Fibroblast of mammary gland (primary cell): Measurements from ENCODE around the gene PHACTR1.
"Not testable (repeated sequence)": the region's sequence is repeated elsewhere in the genome, so short reads cannot be mapped to it uniquely, and the experiment has no call there.

Source experiments
- DNase-seq: peaks from one replicate; pipeline ENCODE4 v3.0.0-alpha.2; 2010; ENCODE audit warnings: low read depth
- H3K4me3 ChIP-seq: 2 replicates; pipeline ENCODE4 v1.5.1; 2011; ENCODE audit warnings: low read depth, mild to moderate bottlenecking, low read length, moderate library complexity; ENCODE audit not compliant: control insufficient read depth
- CTCF ChIP-seq: conservative IDR thresholded peaks from 2 replicates; pipeline ENCODE4 v1.5.1; 2011; ENCODE audit warnings: low read depth, low read length, inconsistent platforms; ENCODE audit not compliant: control insufficient read depth, insufficient read depth

The PHACTR1 gene

GRCh38 chr6:12760226-12760625 is 43.7 kb downstream of the PHACTR1 start:
- no peak for TF ChIP-seq CTCF
- H3K4me3 ChIP-seq = no peak overlapping the region
- no peak for DNase-seq

GRCh38 chr6:12760911-12761310 is 44.3 kb downstream of the PHACTR1 start:
- DNase-seq = no peak

GRCh38 chr6:12761376-12762115 is 45.0 kb downstream of the PHACTR1 start:
- TF ChIP-seq CTCF = no peak
- H3K4me3 ChIP-seq = no peak overlapping the region
- DNase-seq = peak; percentile 87

More at GRCh38 chr6:12760911-12761310, 44.3 kb downstream of the PHACTR1 start:
- no peak overlapping the region for H3K4me3 ChIP-seq
- no peak for TF ChIP-seq CTCF

DNA sequence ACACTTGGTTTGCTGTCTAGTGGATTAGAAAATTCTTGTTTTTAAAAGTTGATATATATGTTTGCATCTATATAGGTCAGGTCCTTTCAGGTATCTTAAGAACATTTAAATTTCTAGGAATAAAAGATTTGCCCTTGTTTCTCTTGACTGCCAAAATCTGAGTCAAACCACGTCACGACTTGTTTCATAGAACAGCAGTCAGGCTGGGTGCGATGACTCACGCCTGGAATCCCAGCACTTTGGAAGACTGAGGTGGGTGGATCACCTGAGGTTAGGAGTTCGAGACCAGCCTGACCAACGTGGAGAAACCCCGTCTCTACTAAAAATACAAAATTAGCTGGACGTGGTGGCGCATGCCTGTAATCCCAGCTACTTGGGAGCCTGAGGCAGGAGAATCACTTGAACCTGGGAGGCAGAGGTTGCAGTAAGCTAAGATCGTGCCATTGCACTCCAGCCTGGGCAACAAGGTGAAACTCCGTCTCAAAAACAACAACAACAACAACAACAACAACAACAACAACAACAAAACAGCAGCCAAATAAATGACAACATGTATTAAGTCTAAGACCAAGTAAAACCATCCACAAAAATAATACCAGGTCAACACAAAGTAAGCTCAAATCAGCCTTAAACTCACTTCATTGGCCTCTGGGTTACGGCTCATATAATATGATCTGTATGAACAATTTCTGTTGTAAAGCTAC is 46.3 kb downstream of the PHACTR1 start:
- not testable (repeated sequence) for H3K4me3 ChIP-seq
- peak; percentile 84 for DNase-seq

DNA sequence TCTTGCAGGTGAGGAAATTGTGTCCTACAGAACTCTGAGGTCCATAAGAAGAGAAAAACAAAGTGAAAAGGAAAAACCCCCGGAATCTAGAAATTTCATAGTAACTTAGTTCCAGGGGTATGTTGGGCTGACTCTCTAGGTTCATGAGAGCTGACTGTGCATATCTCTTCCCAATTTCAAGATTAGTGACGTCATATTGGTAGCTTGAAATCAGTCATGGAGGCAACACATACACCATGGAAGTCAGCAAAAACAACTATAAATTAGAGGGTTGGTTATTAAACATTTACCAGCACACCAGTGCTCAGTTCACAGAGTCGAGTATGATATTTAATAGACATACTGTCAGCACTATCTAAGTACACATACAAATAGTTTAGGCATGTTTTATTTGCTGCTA is 49.8 kb downstream of the PHACTR1 start:
- H3K4me3 ChIP-seq = no peak overlapping the region
- no peak for DNase-seq
- no peak for TF ChIP-seq CTCF

DNA sequence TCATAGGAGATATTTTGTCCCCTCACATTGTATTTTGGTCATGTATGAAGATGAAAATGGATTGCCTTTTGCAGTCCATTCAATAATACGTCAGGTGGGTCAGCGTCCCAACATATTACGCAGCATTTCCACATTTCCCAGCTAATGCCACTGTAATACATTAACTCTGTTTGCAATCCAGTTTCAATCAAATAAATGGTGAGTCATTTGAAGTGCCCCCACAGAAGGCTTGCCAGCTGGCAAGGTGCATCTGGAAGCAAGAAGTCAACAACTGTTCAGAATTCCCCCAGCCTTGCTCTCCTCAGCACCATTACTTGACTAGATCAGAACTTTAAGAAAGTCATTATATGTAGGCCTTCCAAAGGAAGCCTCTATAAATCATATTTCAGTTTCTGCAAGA is 50.4 kb downstream of the PHACTR1 start:
- TF ChIP-seq CTCF = no peak
- DNase-seq = no peak
- H3K4me3 ChIP-seq = no peak overlapping the region

GRCh38 chr6:12769556-12770256 is 53.1 kb downstream of the PHACTR1 start:
- no peak for TF ChIP-seq CTCF
- no peak overlapping the region for H3K4me3 ChIP-seq
- DNase-seq = peak; percentile 20
